GM21825 (cell line): ENCODE measurements around the gene ABCC2.
"Not testable (repeated sequence)": the region's sequence is repeated elsewhere in the genome, so short reads cannot be mapped to it uniquely, and the experiment has no call there.

ENCODE experiments used
- ATAC-seq: cut with Tn5 transposase; IDR thresholded peaks from one replicate; pipeline ENCODE4 v1.9.1; 2021; ENCODE audit warnings: mild to moderate bottlenecking, moderate library complexity; ENCODE audit not compliant: unreplicated experiment

Gene ABCC2

GRCh38 chr10:99888622-99889021, 106.2 kb downstream of the ABCC2 start:
- no peak for ATAC-seq

- ATAC-seq, result no peak
Measured at GRCh38 chr10:99894613-99895012, 112.2 kb downstream of the ABCC2 start.

- ATAC-seq, result not testable (repeated sequence)
Measured at GRCh38 chr10:99895066-99895465, 112.6 kb downstream of the ABCC2 start.

- no peak for ATAC-seq
Measured at GRCh38 chr10:99895867-99896266, 113.4 kb downstream of the ABCC2 start.
